T-cell (primary cell): Measurements from ENCODE around the gene TMEM245. TPM values are rescaled to one million over a fixed set of nuclear protein-coding genes. Genes with fewer than 3 reads are reported as not detected.

Source experiments
- ATAC-seq, 4 experiments: fragments of 200-7000 bp in 3 of 4; fragments of 150-1000 bp in 1 of 4; cut with Tn5 transposase; replicated peaks in 1 of 4; 1 replicate in 3 of 4; 2 replicates in 1 of 4; pipeline ENCODE4 v1.10.0; 2021; ENCODE audit warnings: moderate library complexity in 3 of 4, mild to moderate bottlenecking in 2 of 4, moderate number of reproducible peaks in 1 of 4
- CTCF ChIA-PET, 2 donors: fragments of 300-600 bp; sonication (Branson Sonifier 250); formaldehyde crosslinking; loops; one replicate each; lab custom pipeline; 2022; ENCODE audit warnings: antibody characterized with exemption in 2 of 2; lab: Charles Lee
- POLR2A ChIA-PET, 2 donors: fragments of 300-600 bp; sonication (Branson Sonifier 250); formaldehyde crosslinking; loops; one replicate each; lab custom pipeline; 2022; ENCODE audit warnings: antibody characterized with exemption in 2 of 2; lab: Charles Lee
- DNase-seq, 35 experiments: peaks; one replicate each; pipeline versions ENCODE4 v3.0.0 to v3.0.0-alpha.2; 2013 to 2023
- H3K27ac ChIP-seq: one replicate; pipeline ENCODE4 v1.5.1; 2013; ENCODE audit warnings: low read length
- H3K27me3 ChIP-seq, 2 experiments: replicated peaks in 1 of 2; 1 replicate in 1 of 2; 2 replicates in 1 of 2; pipeline versions ENCODE4 v1.6.1 to v1.7.0; 2013; ENCODE audit warnings: low read length in 1 of 2, mixed read lengths in 1 of 2; ENCODE audit not compliant: control insufficient read depth in 2 of 2, insufficient read depth in 2 of 2; ENCODE audit errors: extremely low read depth in 1 of 2
- H3K36me3 ChIP-seq, 2 donors: 1 replicate in 1 of 2; 2 replicates in 1 of 2; pipeline versions ENCODE4 v1.6.1 to v1.7.0; 2013; ENCODE audit warnings: low read length in 1 of 2; ENCODE audit not compliant: control insufficient read depth in 2 of 2, insufficient read depth in 1 of 2; ENCODE audit errors: extremely low read depth in 1 of 2
- H3K4me1 ChIP-seq, 2 experiments: 1 replicate in 1 of 2; 2 replicates in 1 of 2; pipeline versions ENCODE4 v1.6.1 to v1.7.0; 2013; ENCODE audit warnings: low read length in 2 of 2, mixed read lengths in 1 of 2; ENCODE audit not compliant: insufficient read depth in 2 of 2, control insufficient read depth in 1 of 2; ENCODE audit errors: extremely low read depth in 1 of 2
- H3K4me3 ChIP-seq, 2 donors: 1 replicate in 1 of 2; 2 replicates in 1 of 2; pipeline versions ENCODE4 v1.5.1 to v1.7.0; 2013; ENCODE audit warnings: mild to moderate bottlenecking in 2 of 2, low read length in 1 of 2, moderate library complexity in 1 of 2; ENCODE audit not compliant: control insufficient read depth in 1 of 2; ENCODE audit errors: extremely low read depth in 1 of 2
- H3K9me3 ChIP-seq: 2 replicates; pipeline ENCODE4 v1.7.0; 2013
- H3K27ac Mint-ChIP-seq, 2 donors: one replicate each; pipeline ENCODE4 v1.8.0; 2020 to 2021; ENCODE audit warnings: mild to moderate bottlenecking in 2 of 2, mixed read lengths in 2 of 2
- H3K27me3 Mint-ChIP-seq, 2 donors: one replicate each; pipeline ENCODE4 v1.8.0; 2021 to 2022; ENCODE audit warnings: mixed read lengths in 2 of 2
- H3K36me3 Mint-ChIP-seq: one replicate; pipeline ENCODE4 v1.8.0; 2021; ENCODE audit warnings: mixed read lengths
- H3K4me1 Mint-ChIP-seq, 3 donors: one replicate each; pipeline ENCODE4 v1.8.0; 2020 to 2022; ENCODE audit warnings: mixed read lengths in 3 of 3, mild to moderate bottlenecking in 1 of 3
- H3K4me3 Mint-ChIP-seq, 3 donors: one replicate each; pipeline ENCODE4 v1.8.0; 2020 to 2022; ENCODE audit warnings: mild to moderate bottlenecking in 3 of 3, mixed read lengths in 3 of 3, moderate library complexity in 3 of 3
- H3K9me3 Mint-ChIP-seq, 3 donors: one replicate each; pipeline ENCODE4 v1.8.0; 2020 to 2022; ENCODE audit warnings: mixed read lengths in 3 of 3
- WGBS: methylation state at CpG from one replicate; pipeline ENCODE4 v1.1.5; 2013; ENCODE audit warnings: missing lambda C conversion rate; ENCODE audit not compliant: insufficient coverage; 5-methylcytosine and 5-hydroxymethylcytosine counted together
- total RNA-seq, 35 experiments: library from RNA in 6 of 35; stranded (reverse) in 6 of 35; fragments of 120-200 nt in 1 of 35; gene quantifications; one replicate each; pipeline versions ENCODE4 v1.2.1 to v1.2.4 and lab custom pipeline; 2013 to 2026

The TMEM245 gene
- total RNA-seq, 5 donors from 2014 or later (not counting 1 experiment from before 2014, with no cell fraction given): 32.5 to 68.1 (median 52.5) TPM

- 40% methylated on average over 1 of the region's 2 CpGs for WGBS
- Mint-ChIP-seq H3K9me3 (no peaks in the 10 kb centered on the region), H3K4me3 (no peak overlapping the region), H3K4me1 (peaks cover 10 to 16% (median 13%) of the 10 kb centered on the region in 3 donors), H3K36me3 (peaks cover 70% of the 10 kb centered on the region), H3K27ac (no peak overlapping the region), H3K27me3 (no peaks in the 10 kb centered on the region)
- Histone ChIP-seq H3K4me3 (no peak overlapping the region), H3K27ac (no peak overlapping the region), H3K4me1 (no peaks in the 10 kb centered on the region), H3K27me3 (no peaks in the 10 kb centered on the region), H3K9me3 (no peaks in the 10 kb centered on the region), H3K36me3 (peaks cover 0 to 53% of the 10 kb centered on the region in 2 donors)
- ChIA-PET CTCF (no interaction called here), POLR2A (interaction anchor here in 1 of 2 donors (1.2 kb wide), 1 partner anchor 15 kb away, joined by 5 read pairs; no protein-coding TSS in a partner anchor)
- ATAC-seq: no peak
- no peak for DNase-seq
Observed at GRCh38 chr9:109082091-109082620, 37.6 kb downstream of the TMEM245 start.

- ChIA-PET CTCF (no interaction called here), POLR2A (no interaction called here)
- Histone ChIP-seq H3K27ac (no peak overlapping the region), H3K4me3 (no peak overlapping the region), H3K27me3 (no peaks in the 10 kb centered on the region), H3K9me3 (no peaks in the 10 kb centered on the region), H3K4me1 (no peaks in the 10 kb centered on the region), H3K36me3 (peaks cover 4 to 61% of the 10 kb centered on the region in 2 donors)
- H3K36me3 Mint-ChIP-seq: peaks cover 55% of the 10 kb centered on the region
- no peaks in the 10 kb centered on the region for H3K27me3 Mint-ChIP-seq
- H3K4me1 Mint-ChIP-seq: no peaks in the 10 kb centered on the region
- H3K4me3 Mint-ChIP-seq: no peak overlapping the region
- no peak for DNase-seq
- no peak overlapping the region for H3K27ac Mint-ChIP-seq
- WGBS: 92% methylated on average over 2 of the region's 7 CpGs
- no peak for ATAC-seq
- H3K9me3 Mint-ChIP-seq: no peaks in the 10 kb centered on the region
Observed at GRCh38 chr9:109074236-109074889, 45.4 kb downstream of the TMEM245 start.

- Mint-ChIP-seq H3K27ac (no peak overlapping the region), H3K4me3 (no peak overlapping the region), H3K4me1 (no peaks in the 10 kb centered on the region), H3K9me3 (no peaks in the 10 kb centered on the region), H3K36me3 (peaks cover 41% of the 10 kb centered on the region), H3K27me3 (no peaks in the 10 kb centered on the region)
- Histone ChIP-seq H3K9me3 (no peaks in the 10 kb centered on the region), H3K4me3 (no peak overlapping the region), H3K4me1 (no peaks in the 10 kb centered on the region), H3K27me3 (no peaks in the 10 kb centered on the region), H3K27ac (no peak overlapping the region), H3K36me3 (peaks cover 10 to 62% of the 10 kb centered on the region in 2 donors)
- DNase-seq: no peak
- WGBS: no CpG with 5 or more reads among the region's 2 CpGs
- ATAC-seq: no peak
- ChIA-PET POLR2A (no interaction called here), CTCF (no interaction called here)
Observed at GRCh38 chr9:109072821-109073435, 46.8 kb downstream of the TMEM245 start.

GRCh38 chr9:109072133-109072692, 47.5 kb downstream of the TMEM245 start:
- no peak overlapping the region for H3K4me3 ChIP-seq
- no peaks in the 10 kb centered on the region for H3K4me1 Mint-ChIP-seq
- DNase-seq: no peak
- no peaks in the 10 kb centered on the region for H3K4me1 ChIP-seq
- POLR2A ChIA-PET: no interaction called here
- no peak for ATAC-seq
- H3K27ac ChIP-seq: no peak overlapping the region
- no peaks in the 10 kb centered on the region for H3K27me3 Mint-ChIP-seq
- no CpG with 5 or more reads among the region's 8 CpGs for WGBS
- peaks cover 12 to 64% of the 10 kb centered on the region in 2 donors for H3K36me3 ChIP-seq
- H3K4me3 Mint-ChIP-seq: no peak overlapping the region
- no peaks in the 10 kb centered on the region for H3K9me3 Mint-ChIP-seq
- H3K36me3 Mint-ChIP-seq: peaks cover 41% of the 10 kb centered on the region
- H3K27me3 ChIP-seq: no peaks in the 10 kb centered on the region
- CTCF ChIA-PET: no interaction called here
- no peaks in the 10 kb centered on the region for H3K9me3 ChIP-seq
- H3K27ac Mint-ChIP-seq: peak overlapping the region; percentile 9 to 19

- peaks cover 40% of the 10 kb centered on the region for H3K36me3 Mint-ChIP-seq
- ChIA-PET POLR2A (no interaction called here), CTCF (no interaction called here)
- Histone ChIP-seq H3K4me3 (no peak overlapping the region), H3K9me3 (no peaks in the 10 kb centered on the region), H3K27ac (no peak overlapping the region), H3K27me3 (no peaks in the 10 kb centered on the region), H3K36me3 (peaks cover 15 to 81% of the 10 kb centered on the region in 2 donors), H3K4me1 (no peaks in the 10 kb centered on the region)
- H3K9me3 Mint-ChIP-seq: no peaks in the 10 kb centered on the region
- WGBS: 100% methylated on average over 1 of the region's 1 CpG
- H3K4me3 Mint-ChIP-seq: no peak overlapping the region
- H3K27me3 Mint-ChIP-seq: no peaks in the 10 kb centered on the region
- no peaks in the 10 kb centered on the region for H3K4me1 Mint-ChIP-seq
- no peak overlapping the region for H3K27ac Mint-ChIP-seq
- ATAC-seq (no peak), DNase-seq (no peak)
Observed at GRCh38 chr9:109068764-109069163, 51.0 kb downstream of the TMEM245 start.

- ChIA-PET CTCF (no interaction called here), POLR2A (no interaction called here)
- H3K27me3 Mint-ChIP-seq: no peaks in the 10 kb centered on the region
- no CpG with 5 or more reads among the region's 2 CpGs for WGBS
- Histone ChIP-seq H3K36me3 (peaks cover 11 to 75% of the 10 kb centered on the region in 2 donors), H3K4me3 (no peak overlapping the region), H3K27me3 (no peaks in the 10 kb centered on the region), H3K27ac (no peak overlapping the region), H3K9me3 (no peaks in the 10 kb centered on the region), H3K4me1 (no peaks in the 10 kb centered on the region)
- no peak overlapping the region for H3K27ac Mint-ChIP-seq
- H3K4me3 Mint-ChIP-seq: no peak overlapping the region
- ATAC-seq (no peak), DNase-seq (no peak)
- no peaks in the 10 kb centered on the region for H3K4me1 Mint-ChIP-seq
- peaks cover 39% of the 10 kb centered on the region for H3K36me3 Mint-ChIP-seq
- H3K9me3 Mint-ChIP-seq: no peaks in the 10 kb centered on the region
Observed at GRCh38 chr9:109064963-109065702, 54.6 kb downstream of the TMEM245 start.
